ENCODE data around the gene PARVG.

GRCh38 chr22:44249376-44250147 is 68.8 kb downstream of the PARVG start:
- TF ChIP-seq MLX (CRISPR knock-in tag; IDR thresholded peaks at IDR 0.05) (no peak), SETDB1 (CRISPR knock-in tag; IDR thresholded peaks at IDR 0.05; ENCODE audit: borderline replicate concordance) (no peak), SP2 (CRISPR knock-in tag; IDR thresholded peaks at IDR 0.05) (no peak)
